ENCODE measurements around the gene ABCA10.
"Not testable (repeated sequence)": the region's sequence is repeated elsewhere in the genome, so short reads cannot be mapped to it uniquely, and the experiment has no call there.

ABCA10 gene, protein sequence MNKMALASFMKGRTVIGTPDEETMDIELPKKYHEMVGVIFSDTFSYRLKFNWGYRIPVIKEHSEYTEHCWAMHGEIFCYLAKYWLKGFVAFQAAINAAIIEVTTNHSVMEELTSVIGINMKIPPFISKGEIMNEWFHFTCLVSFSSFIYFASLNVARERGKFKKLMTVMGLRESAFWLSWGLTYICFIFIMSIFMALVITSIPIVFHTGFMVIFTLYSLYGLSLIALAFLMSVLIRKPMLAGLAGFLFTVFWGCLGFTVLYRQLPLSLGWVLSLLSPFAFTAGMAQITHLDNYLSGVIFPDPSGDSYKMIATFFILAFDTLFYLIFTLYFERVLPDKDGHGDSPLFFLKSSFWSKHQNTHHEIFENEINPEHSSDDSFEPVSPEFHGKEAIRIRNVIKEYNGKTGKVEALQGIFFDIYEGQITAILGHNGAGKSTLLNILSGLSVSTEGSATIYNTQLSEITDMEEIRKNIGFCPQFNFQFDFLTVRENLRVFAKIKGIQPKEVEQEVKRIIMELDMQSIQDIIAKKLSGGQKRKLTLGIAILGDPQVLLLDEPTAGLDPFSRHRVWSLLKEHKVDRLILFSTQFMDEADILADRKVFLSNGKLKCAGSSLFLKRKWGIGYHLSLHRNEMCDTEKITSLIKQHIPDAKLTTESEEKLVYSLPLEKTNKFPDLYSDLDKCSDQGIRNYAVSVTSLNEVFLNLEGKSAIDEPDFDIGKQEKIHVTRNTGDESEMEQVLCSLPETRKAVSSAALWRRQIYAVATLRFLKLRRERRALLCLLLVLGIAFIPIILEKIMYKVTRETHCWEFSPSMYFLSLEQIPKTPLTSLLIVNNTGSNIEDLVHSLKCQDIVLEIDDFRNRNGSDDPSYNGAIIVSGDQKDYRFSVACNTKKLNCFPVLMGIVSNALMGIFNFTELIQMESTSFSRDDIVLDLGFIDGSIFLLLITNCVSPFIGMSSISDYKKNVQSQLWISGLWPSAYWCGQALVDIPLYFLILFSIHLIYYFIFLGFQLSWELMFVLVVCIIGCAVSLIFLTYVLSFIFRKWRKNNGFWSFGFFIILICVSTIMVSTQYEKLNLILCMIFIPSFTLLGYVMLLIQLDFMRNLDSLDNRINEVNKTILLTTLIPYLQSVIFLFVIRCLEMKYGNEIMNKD (N-terminal part only)

DNA sequence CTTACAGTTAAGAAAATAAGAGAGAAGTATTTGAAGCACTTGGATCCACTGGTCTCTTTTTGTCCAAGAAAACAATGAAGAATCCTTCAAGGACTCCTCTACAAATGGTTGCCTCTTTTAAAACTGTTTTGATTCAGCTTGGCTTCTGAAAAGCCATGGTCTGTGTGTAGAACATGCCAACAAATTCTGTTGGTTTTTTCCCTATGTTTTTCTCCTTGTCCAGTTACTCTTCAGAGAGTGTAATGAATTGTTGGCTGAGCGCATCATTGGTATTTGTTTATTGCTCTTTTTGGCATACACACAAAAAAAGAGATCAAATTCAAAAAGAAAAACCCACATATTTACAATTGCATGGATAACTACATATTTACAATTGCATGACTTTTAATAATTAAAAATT is at the start of gene ABCA10:
TSS of gene ABCA10 (minus strand) at position 249 of the 400 bp plus-strand sequence. CDS start 3,466 bp downstream, outside the sequence.
- Histone ChIP-seq H3K4me3 (ENCODE audit: low read depth in 1 of 2, low read length in 1 of 2) (no peak within 1 kb of the TSS), H3K4me1 (ENCODE audit: control insufficient read depth in 1 of 2, insufficient read depth in 1 of 2, low read depth in 1 of 2, low read length in 1 of 2) (no peaks in the 10 kb centered on the region), H3K27me3 (no peaks in the 10 kb centered on the region), H3K9me3 (no peaks in the 10 kb centered on the region), H3K36me3 (no peaks in the 10 kb centered on the region), H3K27ac (no peak within 1 kb of the TSS)
- no peak for TF ChIP-seq CTCF (IDR thresholded peaks at IDR 0.05)

GRCh38 chr17:69276279-69276678 is 47.7 kb upstream of the ABCA10 start:
- H3K4me1 ChIP-seq (ENCODE audit: control insufficient read depth in 1 of 2, insufficient read depth in 1 of 2, low read depth in 1 of 2, low read length in 1 of 2); H3K9me3 ChIP-seq; H3K27me3 ChIP-seq; H3K4me3 ChIP-seq (ENCODE audit: low read depth in 1 of 2, low read length in 1 of 2); H3K27ac ChIP-seq: not testable (repeated sequence)
- H3K36me3 ChIP-seq = peaks cover 11% of the 10 kb centered on the region

- H3K4me1 ChIP-seq (ENCODE audit: control insufficient read depth in 1 of 2, insufficient read depth in 1 of 2, low read depth in 1 of 2, low read length in 1 of 2) = no peaks in the 10 kb centered on the region
- H3K9me3 ChIP-seq = no peaks in the 10 kb centered on the region
- H3K27me3 ChIP-seq = no peaks in the 10 kb centered on the region
- H3K27ac ChIP-seq = no peak overlapping the region
- H3K4me3 ChIP-seq (ENCODE audit: low read depth in 1 of 2, low read length in 1 of 2) = no peak overlapping the region
- peaks cover 11% of the 10 kb centered on the region for H3K36me3 ChIP-seq
- no peak for TF ChIP-seq CTCF (IDR thresholded peaks at IDR 0.05)
Observed at GRCh38 chr17:69275751-69276150, 47.1 kb upstream of the ABCA10 start.

GRCh38 chr17:69271023-69271422 is 42.4 kb upstream of the ABCA10 start:
- Histone ChIP-seq H3K9me3 (no peaks in the 10 kb centered on the region), H3K27me3 (no peaks in the 10 kb centered on the region), H3K4me3 (ENCODE audit: low read depth in 1 of 2, low read length in 1 of 2) (no peak overlapping the region), H3K36me3 (peaks cover 5% of the 10 kb centered on the region), H3K4me1 (ENCODE audit: control insufficient read depth in 1 of 2, insufficient read depth in 1 of 2, low read depth in 1 of 2, low read length in 1 of 2) (peaks cover 4 to 9% of the 10 kb centered on the region in 2 experiments), H3K27ac (no peak overlapping the region)
- no peak for TF ChIP-seq CTCF (IDR thresholded peaks at IDR 0.05)

- Histone ChIP-seq H3K4me1 (ENCODE audit: control insufficient read depth in 1 of 2, insufficient read depth in 1 of 2, low read depth in 1 of 2, low read length in 1 of 2) (peaks cover 4 to 9% of the 10 kb centered on the region in 2 experiments), H3K4me3 (ENCODE audit: low read depth in 1 of 2, low read length in 1 of 2) (no peak overlapping the region), H3K27ac (no peak overlapping the region), H3K9me3 (no peaks in the 10 kb centered on the region), H3K36me3 (no peaks in the 10 kb centered on the region), H3K27me3 (no peaks in the 10 kb centered on the region)
- TF ChIP-seq CTCF (IDR thresholded peaks at IDR 0.05) = no peak
Observed at GRCh38 chr17:69269131-69269998, 40.7 kb upstream of the ABCA10 start.

All from neutrophil (primary cell).